ENCODE results near the gene HECTD3. TPM values are rescaled to one million over a fixed set of nuclear protein-coding genes. Genes with fewer than 3 reads are reported as not detected.

HECTD3 gene
- total RNA-seq, 1 donor = 28.5 TPM

DNA sequence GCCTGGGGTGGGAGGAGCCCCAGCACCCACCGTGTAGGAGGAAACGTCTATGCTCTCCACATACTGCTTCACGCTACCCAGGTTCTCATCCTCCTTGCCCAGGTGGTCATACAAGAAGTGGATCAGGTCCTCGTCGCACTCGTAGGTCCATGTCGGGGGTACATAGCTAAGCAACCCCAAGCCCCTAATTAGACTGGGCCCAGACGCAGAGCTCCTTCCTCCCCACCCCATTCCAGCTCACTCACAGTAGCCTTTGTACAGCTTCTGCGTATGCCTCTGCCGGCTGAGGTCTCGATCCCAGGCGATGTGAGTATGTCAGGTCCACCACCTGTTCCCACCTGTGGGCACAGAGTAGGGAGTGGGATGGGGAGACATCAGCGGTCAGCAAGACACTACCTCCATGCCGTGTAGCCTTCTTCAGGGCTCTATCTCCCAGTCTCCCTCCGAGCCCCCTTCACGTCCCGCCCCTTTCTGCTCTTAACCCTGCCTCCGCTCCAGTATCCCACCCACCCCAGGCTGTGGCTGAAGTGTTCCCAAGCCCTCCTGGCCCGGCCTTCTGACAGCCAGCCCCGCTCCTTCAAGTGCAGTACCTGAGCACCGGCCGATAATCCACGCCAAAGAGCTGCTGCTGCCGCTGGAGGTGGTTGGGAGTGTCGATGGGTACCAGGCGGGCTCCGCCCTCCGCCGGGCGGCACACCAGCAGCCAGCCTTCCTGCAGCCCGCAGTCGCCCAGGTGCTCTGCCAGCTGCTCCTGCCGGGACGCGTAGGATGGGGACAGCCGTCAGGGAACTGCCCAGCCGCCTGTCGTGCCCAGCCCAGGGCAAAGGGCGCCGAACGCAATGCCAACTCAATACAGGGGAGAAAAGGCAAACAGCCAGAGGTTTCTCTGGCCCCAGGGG is 919 bp downstream of the HECTD3 start:
- peak overlapping the region; percentile 93 for H3K4me3 ChIP-seq (ENCODE audit: low read depth, low read length)
- TF ChIP-seq, protein P1, sequence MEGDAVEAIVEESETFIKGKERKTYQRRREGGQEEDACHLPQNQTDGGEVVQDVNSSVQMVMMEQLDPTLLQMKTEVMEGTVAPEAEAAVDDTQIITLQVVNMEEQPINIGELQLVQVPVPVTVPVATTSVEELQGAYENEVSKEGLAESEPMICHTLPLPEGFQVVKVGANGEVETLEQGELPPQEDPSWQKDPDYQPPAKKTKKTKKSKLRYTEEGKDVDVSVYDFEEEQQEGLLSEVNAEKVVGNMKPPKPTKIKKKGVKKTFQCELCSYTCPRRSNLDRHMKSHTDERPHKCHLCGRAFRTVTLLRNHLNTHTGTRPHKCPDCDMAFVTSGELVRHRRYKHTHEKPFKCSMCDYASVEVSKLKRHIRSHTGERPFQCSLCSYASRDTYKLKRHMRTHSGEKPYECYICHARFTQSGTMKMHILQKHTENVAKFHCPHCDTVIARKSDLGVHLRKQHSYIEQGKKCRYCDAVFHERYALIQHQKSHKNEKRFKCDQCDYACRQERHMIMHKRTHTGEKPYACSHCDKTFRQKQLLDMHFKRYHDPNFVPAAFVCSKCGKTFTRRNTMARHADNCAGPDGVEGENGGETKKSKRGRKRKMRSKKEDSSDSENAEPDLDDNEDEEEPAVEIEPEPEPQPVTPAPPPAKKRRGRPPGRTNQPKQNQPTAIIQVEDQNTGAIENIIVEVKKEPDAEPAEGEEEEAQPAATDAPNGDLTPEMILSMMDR (IDR thresholded peaks at IDR 0.05; ENCODE audit: insufficient read depth, low read length) = no peak
- no peak for DNase-seq (ENCODE audit: low read depth)

GRCh38 chr1:45009296-45009865 is 1.7 kb downstream of the HECTD3 start:
- no peak for DNase-seq (ENCODE audit: low read depth)
- peak overlapping the region; percentile 93 for H3K4me3 ChIP-seq (ENCODE audit: low read depth, low read length)
- TF ChIP-seq, protein P1 (IDR thresholded peaks at IDR 0.05; ENCODE audit: insufficient read depth, low read length) = no peak

- DNase-seq (ENCODE audit: low read depth) = no peak
- no peak overlapping the region for H3K4me3 ChIP-seq (ENCODE audit: low read depth, low read length)
- TF ChIP-seq, protein P1 (IDR thresholded peaks at IDR 0.05; ENCODE audit: insufficient read depth, low read length) = no peak
Observed at GRCh38 chr1:45008516-45008915, 2.6 kb downstream of the HECTD3 start.

- no peak for DNase-seq (ENCODE audit: low read depth)
- no peak overlapping the region for H3K4me3 ChIP-seq (ENCODE audit: low read depth, low read length)
- TF ChIP-seq, protein P1 (IDR thresholded peaks at IDR 0.05; ENCODE audit: insufficient read depth, low read length) = no peak
Observed at GRCh38 chr1:45008076-45008475, 3.0 kb downstream of the HECTD3 start.

DNA sequence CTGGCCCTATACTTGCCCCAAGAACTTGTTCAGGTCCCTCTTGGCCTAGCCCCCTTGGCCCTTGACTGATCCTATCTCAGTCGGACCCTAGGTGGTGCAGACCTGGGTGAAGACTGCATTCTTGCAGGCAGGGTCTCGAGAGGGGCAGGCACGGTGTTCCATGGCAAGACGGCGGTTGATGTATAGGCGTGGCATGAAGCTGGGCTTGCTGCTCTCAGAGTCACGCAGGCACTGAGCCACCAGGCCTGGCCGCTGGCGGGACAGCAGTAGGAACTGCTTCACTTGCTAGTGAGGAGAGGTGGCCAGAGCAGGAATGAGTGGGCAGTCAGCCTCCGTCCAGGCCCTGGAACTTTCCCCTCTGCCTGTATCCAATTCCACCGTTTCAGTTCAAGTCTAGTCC is 3.8 kb downstream of the HECTD3 start:
- no peak overlapping the region for H3K4me3 ChIP-seq (ENCODE audit: low read depth, low read length)
- TF ChIP-seq, protein P1 (IDR thresholded peaks at IDR 0.05; ENCODE audit: insufficient read depth, low read length) = no peak
- no peak for DNase-seq (ENCODE audit: low read depth)

DNA sequence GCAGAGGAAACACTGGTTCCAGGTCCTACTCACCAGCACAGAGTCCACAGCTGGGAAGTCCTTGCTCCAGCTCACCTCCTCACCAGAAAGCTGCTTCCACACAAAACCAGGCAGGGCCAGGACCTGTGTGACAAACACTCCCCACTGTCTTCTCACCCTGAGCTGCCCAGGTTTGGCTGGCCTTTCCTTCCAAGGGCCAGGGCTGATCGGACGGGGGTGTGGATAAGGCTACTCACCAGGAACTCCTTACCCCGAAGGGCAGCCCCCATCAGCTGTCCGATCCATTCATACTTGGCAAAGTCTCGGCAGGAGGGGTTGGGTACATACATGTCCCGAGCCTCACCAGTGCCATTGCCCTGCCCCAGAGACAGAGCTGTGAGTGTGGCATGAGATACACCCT is 5.4 kb downstream of the HECTD3 start:
- TF ChIP-seq, protein P1 (IDR thresholded peaks at IDR 0.05; ENCODE audit: insufficient read depth, low read length) = no peak
- no peak overlapping the region for H3K4me3 ChIP-seq (ENCODE audit: low read depth, low read length)
- no peak for DNase-seq (ENCODE audit: low read depth)

All from fibroblast of the aortic adventitia (primary cell).